NCI-H446 (cell line): ENCODE results near the gene CCR5AS.

Experiments
- DNase-seq, 2 experiments: peaks; one replicate each; lab custom pipeline; 2025; lab: John Stamatoyannopoulos, UW

Gene CCR5AS

DNA sequence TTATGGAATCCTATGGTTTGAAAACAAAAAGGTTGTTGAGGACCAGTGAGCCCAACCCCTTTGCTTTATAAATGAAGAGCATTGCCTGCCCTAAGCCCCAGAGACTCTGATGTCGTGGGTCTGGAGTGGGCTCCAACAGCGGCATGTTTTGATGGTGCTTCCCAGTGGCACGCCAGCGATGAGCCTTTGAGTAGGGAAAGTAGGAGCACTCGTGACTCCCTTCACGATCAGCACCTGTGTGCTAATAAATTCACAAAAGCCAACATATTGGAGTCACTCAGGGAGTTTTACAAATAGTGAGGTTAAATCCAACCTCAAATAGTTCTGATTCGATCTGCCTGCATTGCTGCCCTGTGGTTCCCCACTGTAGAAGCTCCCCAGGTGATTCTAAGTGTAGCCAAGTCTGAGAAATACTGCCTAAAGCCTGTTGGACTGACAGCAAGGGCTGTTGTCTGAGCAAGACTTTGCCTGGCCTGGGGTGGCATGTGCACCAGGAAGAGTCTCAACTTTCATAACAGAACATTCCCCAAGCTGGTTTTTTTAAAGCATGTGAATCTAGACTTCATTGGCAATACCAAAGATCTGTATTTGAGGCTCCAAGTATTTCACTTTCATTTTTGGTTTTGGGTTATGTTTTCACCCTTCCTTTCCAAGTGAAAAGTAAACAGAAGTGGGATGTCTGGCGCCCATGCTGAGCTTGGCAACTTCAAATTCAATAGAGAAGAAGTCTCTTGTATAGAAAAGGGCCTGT, 26.2 kb downstream of the CCR5AS start:
- no peak for DNase-seq

DNA sequence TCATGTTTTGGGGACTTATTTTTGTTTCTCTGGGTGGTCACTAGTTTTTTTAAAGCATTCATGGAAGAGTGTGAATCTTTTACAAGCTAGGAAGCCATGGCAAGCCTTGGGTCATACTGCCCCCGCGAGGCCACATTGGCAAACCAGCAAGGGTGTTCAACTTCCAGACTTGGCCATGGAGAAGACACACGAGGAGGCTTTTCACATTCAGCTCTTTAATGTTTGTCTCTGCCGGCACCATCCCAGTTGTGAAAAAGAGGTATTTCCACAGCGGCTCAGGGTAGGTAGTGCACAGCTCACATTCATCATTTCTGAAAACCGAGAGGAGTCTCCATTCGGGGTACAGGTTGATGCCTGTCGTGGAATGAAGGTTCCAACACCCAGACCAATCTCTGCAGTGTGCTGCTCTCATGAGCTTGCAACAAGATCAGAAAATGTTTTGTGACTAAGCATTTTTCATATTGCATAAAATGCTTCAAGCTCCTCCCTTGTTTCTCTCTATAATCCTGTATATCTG, 28.4 kb downstream of the CCR5AS start:
- DNase-seq: peak in 1 of 2 experiments; percentile 1

DNA sequence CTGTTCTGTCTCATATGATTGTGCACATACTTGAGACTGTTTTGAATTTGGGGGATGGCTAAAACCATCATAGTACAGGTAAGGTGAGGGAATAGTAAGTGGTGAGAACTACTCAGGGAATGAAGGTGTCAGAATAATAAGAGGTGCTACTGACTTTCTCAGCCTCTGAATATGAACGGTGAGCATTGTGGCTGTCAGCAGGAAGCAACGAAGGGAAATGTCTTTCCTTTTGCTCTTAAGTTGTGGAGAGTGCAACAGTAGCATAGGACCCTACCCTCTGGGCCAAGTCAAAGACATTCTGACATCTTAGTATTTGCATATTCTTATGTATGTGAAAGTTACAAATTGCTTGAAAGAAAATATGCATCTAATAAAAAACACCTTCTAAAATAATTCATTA, 31.1 kb downstream of the CCR5AS start:
- no peak for DNase-seq

DNA sequence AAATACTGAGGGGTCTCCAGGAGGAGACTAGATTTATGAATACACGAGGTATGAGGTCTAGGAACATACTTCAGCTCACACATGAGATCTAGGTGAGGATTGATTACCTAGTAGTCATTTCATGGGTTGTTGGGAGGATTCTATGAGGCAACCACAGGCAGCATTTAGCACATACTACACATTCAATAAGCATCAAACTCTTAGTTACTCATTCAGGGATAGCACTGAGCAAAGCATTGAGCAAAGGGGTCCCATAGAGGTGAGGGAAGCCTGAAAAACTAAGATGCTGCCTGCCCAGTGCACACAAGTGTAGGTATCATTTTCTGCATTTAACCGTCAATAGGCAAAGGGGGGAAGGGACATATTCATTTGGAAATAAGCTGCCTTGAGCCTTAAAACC, 31.6 kb downstream of the CCR5AS start:
- DNase-seq: no peak

DNA sequence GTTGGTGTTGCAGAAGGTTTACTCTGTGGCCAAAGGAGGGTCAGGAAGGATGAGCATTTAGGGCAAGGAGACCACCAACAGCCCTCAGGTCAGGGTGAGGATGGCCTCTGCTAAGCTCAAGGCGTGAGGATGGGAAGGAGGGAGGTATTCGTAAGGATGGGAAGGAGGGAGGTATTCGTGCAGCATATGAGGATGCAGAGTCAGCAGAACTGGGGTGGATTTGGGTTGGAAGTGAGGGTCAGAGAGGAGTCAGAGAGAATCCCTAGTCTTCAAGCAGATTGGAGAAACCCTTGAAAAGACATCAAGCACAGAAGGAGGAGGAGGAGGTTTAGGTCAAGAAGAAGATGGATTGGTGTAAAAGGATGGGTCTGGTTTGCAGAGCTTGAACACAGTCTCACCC, 32.1 kb downstream of the CCR5AS start:
- no peak for DNase-seq

DNA sequence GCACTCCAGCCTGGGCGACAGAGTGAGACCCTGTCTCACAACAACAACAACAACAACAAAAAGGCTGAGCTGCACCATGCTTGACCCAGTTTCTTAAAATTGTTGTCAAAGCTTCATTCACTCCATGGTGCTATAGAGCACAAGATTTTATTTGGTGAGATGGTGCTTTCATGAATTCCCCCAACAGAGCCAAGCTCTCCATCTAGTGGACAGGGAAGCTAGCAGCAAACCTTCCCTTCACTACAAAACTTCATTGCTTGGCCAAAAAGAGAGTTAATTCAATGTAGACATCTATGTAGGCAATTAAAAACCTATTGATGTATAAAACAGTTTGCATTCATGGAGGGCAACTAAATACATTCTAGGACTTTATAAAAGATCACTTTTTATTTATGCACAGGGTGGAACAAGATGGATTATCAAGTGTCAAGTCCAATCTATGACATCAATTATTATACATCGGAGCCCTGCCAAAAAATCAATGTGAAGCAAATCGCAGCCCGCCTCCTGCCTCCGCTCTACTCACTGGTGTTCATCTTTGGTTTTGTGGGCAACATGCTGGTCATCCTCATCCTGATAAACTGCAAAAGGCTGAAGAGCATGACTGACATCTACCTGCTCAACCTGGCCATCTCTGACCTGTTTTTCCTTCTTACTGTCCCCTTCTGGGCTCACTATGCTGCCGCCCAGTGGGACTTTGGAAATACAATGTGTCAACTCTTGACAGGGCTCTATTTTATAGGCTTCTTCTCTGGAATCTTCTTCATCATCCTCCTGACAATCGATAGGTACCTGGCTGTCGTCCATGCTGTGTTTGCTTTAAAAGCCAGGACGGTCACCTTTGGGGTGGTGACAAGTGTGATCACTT, 34.1 kb downstream of the CCR5AS start:
- DNase-seq: no peak

DNA sequence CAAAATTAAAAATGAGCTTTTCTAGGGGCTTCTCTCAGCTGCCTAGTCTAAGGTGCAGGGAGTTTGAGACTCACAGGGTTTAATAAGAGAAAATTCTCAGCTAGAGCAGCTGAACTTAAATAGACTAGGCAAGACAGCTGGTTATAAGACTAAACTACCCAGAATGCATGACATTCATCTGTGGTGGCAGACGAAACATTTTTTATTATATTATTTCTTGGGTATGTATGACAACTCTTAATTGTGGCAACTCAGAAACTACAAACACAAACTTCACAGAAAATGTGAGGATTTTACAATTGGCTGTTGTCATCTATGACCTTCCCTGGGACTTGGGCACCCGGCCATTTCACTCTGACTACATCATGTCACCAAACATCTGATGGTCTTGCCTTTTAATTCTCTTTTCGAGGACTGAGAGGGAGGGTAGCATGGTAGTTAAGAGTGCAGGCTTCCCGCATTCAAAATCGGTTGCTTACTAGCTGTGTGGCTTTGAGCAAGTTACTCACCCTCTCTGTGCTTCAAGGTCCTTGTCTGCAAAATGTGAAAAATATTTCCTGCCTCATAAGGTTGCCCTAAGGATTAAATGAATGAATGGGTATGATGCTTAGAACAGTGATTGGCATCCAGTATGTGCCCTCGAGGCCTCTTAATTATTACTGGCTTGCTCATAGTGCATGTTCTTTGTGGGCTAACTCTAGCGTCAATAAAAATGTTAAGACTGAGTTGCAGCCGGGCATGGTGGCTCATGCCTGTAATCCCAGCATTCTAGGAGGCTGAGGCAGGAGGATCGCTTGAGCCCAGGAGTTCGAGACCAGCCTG, 35.1 kb downstream of the CCR5AS start:
- DNase-seq: no peak

DNA sequence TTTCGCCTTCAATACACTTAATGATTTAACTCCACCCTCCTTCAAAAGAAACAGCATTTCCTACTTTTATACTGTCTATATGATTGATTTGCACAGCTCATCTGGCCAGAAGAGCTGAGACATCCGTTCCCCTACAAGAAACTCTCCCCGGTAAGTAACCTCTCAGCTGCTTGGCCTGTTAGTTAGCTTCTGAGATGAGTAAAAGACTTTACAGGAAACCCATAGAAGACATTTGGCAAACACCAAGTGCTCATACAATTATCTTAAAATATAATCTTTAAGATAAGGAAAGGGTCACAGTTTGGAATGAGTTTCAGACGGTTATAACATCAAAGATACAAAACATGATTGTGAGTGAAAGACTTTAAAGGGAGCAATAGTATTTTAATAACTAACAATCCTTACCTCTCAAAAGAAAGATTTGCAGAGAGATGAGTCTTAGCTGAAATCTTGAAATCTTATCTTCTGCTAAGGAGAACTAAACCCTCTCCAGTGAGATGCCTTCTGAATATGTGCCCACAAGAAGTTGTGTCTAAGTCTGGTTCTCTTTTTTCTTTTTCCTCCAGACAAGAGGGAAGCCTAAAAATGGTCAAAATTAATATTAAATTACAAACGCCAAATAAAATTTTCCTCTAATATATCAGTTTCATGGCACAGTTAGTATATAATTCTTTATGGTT, 35.9 kb downstream of the CCR5AS start, which contains the start of gene CCR5:
CCR5 (plus strand) TSS at position 108 of the 680 bp plus-strand sequence. CDS start 1,957 bp downstream, outside the sequence.
- DNase-seq: no peak

DNA sequence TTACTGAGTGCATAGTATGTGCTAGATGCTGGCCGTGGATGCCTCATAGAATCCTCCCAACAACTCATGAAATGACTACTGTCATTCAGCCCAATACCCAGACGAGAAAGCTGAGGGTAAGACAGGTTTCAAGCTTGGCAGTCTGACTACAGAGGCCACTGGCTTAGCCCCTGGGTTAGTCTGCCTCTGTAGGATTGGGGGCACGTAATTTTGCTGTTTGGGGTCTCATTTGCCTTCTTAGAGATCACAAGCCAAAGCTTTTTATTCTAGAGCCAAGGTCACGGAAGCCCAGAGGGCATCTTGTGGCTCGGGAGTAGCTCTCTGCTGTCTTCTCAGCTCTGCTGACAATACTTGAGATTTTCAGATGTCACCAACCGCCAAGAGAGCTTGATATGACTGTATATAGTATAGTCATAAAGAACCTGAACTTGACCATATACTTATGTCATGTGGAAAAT, 37.2 kb downstream of the CCR5AS start:
- no peak for DNase-seq

DNA sequence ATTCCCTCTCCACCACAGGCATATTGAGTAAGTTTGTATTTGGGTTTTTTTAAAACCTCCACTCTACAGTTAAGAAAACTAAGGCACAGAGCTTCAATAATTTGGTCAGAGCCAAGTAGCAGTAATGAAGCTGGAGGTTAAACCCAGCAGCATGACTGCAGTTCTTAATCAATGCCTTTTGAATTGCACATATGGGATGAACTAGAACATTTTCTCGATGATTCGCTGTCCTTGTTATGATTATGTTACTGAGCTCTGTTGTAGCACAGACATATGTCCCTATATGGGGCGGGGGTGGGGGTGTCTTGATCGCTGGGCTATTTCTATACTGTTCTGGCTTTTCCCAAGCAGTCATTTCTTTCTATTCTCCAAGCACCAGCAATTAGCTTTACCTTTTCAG, 37.7 kb downstream of the CCR5AS start:
- no peak for DNase-seq

DNA sequence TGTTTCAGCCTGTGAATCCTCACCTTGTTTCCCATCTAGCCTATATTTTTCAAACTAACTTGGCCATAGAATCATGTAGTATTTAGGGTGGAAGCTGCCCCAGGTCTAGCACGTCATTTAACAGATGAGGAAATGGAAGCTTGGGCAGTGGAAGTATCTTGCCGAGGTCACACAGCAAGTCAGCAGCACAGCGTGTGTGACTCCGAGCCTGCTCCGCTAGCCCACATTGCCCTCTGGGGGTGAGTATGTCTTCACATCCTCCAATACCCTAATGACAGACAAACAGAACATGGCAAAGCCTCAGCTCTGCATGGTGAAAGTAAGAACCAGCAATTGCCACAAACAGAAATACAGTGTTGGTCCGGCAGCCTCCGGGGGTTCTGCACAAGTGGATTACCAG, 38.3 kb downstream of the CCR5AS start:
- no peak for DNase-seq

DNA sequence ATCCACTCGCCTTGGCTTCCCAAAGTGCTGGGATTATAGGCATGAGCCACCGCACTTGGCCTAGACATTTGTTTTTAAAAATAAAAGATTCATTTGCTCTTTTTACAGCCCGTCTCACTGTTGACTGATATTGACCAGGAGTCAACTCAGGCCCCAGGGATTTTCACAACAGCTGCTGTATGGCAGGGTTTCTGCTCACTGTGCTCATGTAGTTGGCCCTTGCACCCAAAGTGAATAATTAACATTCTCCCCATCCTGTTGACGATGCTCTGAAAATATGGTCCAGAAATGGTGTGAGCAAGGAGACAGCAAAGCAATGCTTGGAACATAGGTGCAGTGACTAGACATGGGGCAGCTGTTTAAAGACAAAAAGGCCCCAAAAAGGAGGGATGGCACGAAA, 39.1 kb downstream of the CCR5AS start:
- no peak for DNase-seq

DNA sequence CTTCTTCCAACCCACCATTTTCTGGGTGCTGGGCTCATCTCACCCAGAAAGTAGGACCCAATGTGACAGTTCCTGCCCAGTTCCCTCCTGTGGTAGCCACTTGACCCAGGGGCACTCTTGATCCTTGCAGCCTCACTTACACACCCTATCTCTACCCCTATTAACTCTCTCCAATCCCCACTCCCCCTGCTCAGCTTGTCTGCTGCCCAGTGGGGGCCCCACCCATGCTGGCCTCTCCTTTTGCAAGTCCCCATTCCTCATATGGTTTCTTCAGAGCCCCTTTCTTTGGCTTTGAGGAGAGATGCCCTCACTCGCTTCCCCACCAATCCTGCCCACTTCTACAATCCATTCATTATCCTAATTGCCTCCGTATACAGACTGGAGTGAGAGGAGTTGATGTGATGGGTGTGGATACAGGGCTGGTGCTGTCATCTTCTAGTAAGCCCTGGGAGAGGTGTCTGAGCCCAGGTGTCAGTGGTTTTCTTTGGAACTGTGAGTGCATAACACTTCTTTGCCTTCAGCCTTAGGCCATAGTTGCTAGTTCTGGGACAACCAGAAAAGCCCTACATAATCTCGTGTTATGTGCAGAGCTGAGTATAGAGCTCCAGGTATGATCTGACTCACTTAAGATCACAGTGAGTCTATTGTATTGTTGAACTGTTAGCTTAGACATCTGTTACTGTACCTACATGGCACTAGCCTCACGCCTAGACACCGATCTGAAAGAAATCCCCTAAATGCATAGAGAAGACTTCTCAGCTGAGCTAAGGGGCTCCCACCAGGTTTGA, 40.9 kb downstream of the CCR5AS start:
- no peak for DNase-seq

DNA sequence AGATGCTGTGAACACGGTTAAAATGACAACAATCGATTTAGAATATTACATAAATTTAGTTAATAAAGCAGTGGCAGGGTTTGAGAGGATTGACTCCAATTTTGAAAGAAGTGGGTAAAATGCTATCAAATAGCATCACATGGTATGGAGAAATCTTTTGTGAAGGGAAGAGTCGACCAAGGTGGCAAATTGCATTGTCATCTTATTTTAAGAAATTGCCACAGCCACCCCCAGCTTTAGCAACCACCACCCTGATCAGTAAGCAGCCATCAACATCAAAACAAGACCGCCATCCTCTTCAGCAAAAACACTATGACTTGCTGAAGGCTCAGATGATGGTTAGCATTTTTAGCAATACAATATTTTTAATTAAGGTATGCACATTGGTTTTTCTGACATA, 41.8 kb downstream of the CCR5AS start:
- DNase-seq: no peak

DNA sequence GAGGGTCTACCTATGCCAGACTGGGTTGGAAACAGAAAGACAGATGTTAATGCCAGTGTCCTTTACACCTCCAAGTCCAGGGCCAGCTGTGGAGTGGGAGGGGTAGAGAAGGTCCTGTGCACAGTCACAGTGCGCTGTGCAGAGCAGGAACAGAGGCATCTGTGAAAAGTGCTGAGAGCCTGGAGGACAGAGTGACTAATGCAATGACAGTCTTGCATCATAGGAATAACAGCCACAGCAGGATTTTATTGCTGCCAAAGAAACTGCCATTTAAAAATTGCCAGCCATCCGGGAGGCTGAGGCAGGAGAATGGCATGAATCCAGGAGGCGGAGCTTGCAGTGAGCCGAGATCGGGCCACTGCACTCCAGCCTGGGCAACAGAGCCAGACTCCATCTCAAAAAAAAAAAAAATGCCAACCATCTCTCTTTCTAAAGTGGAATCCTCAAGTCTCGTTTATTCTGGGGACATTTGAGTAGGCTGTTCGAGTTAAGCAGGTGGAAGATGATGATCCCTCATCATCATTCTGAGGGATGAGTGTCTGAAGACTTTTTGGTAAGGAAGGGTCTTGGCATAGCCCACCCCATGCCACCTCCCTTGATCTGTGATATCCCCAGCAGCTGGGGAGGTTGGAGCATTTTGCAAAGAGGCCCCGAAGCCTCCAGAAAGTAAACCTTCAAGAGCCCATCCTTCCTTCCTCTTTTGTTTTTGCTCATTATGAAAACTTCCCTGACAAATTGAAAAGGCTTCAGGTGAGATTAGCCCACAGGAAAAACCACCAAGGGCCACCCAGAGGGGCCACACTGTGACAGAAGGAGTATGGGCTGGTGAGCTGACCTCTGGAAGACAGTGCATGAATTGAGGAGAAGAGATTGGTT, 45.2 kb downstream of the CCR5AS start:
- DNase-seq: no peak

DNA sequence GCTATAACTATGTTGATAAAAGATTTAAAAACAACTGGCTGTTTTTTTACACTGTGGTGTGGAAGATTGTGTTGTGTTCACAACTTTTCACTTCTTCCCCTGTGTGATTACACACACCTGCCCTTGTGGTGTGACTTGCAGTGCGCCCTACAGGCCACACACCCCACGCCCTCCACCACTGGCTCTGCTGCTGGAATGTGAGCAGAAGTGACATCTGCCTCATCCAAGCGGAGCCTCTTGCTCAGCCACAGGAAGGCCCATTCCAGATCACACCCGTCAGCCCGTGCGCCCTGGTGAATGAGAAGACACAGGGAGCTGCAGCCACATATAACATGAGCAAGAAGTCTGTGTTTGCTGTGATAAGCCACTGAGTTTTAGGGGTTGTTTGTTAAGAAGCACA, 46.0 kb downstream of the CCR5AS start:
- DNase-seq: no peak

DNA sequence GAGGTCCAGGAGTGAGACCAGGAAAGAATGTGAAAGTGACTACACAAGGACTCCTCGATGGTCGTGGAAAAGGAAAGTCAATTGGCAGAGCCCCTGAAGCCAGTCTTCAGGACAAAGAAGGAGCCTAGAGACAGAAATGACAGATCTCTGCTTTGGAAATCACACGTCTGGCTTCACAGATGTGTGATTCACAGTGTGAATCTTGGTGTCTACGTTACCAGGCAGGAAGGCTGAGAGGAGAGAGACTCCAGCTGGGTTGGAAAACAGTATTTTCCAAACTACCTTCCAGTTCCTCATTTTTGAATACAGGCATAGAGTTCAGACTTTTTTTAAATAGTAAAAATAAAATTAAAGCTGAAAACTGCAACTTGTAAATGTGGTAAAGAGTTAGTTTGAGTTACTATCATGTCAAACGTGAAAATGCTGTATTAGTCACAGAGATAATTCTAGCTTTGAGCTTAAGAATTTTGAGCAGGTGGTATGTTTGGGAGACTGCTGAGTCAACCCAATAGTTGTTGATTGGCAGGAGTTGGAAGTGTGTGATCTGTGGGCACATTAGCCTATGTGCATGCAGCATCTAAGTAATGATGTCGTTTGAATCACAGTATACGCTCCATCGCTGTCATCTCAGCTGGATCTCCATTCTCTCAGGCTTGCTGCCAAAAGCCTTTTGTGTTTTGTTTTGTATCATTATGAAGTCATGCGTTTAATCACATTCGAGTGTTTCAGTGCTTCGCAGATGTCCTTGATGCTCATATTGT, 47.0 kb downstream of the CCR5AS start:
- no peak for DNase-seq

DNA sequence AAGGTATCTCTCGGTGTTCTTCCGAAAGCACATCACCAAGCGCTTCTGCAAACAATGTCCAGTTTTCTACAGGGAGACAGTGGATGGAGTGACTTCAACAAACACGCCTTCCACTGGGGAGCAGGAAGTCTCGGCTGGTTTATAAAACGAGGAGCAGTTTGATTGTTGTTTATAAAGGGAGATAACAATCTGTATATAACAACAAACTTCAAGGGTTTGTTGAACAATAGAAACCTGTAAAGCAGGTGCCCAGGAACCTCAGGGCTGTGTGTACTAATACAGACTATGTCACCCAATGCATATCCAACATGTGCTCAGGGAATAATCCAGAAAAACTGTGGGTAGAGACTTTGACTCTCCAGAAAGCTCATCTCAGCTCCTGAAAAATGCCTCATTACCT, 48.4 kb downstream of the CCR5AS start:
- no peak for DNase-seq

DNA sequence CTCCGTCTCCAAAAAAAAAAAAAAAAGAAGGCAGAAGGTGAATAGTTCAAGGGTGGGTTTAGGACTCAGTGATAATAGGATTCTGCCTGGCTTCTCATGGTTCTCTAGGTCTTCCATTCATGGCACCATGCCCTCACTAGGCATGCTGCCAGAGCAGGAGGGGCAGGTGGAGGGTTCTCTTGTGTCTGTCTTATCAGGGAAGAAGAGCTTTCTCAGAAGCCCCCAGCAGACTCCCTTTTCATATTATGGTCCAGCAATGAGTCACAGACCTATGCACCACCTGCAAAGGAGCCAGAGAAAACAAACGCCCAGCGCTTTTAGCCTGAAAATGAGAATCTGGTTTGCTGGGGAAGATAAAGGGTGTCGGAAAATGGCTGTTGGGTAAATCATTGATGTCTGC, 50.0 kb downstream of the CCR5AS start:
- no peak for DNase-seq
